Keratinocyte (primary cell): ENCODE measurements around the gene WRNIP1. TPM values are rescaled to one million over a fixed set of nuclear protein-coding genes. Genes with fewer than 3 reads are reported as not detected.
"Not testable (repeated sequence)": the region's sequence is repeated elsewhere in the genome, so short reads cannot be mapped to it uniquely, and the experiment has no call there.

ENCODE experiments used
- DNase-seq: peaks from one replicate; pipeline ENCODE4 v3.0.0-alpha.2; 2011; ENCODE audit warnings: low read depth, missing footprints, low spot score
- FAIRE-seq: peaks from 2 replicates; lab custom pipeline; 2011; peaks lifted over from hg19 to GRCh38; lab: Jason Lieb, UNC
- H2AFZ ChIP-seq: 2 replicates; pipeline ENCODE4 v1.6.0; 2012; ENCODE audit warnings: low read length, control low read depth, inconsistent platforms; ENCODE audit not compliant: control insufficient read depth
- H3K27ac ChIP-seq: 2 replicates; pipeline ENCODE4 v1.5.1; 2011; ENCODE audit warnings: low read length; ENCODE audit not compliant: control insufficient read depth, insufficient read depth
- H3K27me3 ChIP-seq: 3 replicates; pipeline ENCODE4 v1.6.0; 2011; ENCODE audit warnings: low read length; ENCODE audit not compliant: control insufficient read depth, insufficient read depth; ENCODE audit errors: extremely low read depth
- H3K36me3 ChIP-seq, 2 experiments: 2 replicates in 1 of 2; 3 replicates in 1 of 2; pipeline ENCODE4 v1.5.1; 2011; ENCODE audit warnings: low read length in 2 of 2, mild to moderate bottlenecking in 1 of 2; ENCODE audit not compliant: control insufficient read depth in 2 of 2, insufficient read depth in 2 of 2; ENCODE audit errors: extremely low read depth in 1 of 2
- H3K4me1 ChIP-seq: 3 replicates; pipeline ENCODE4 v1.5.1; 2011; ENCODE audit warnings: low read length; ENCODE audit not compliant: control insufficient read depth, insufficient read depth; ENCODE audit errors: extremely low read depth
- H3K4me2 ChIP-seq: 3 replicates; pipeline ENCODE4 v1.6.0; 2011; ENCODE audit warnings: low read depth, low read length; ENCODE audit not compliant: control insufficient read depth, insufficient read depth; ENCODE audit errors: extremely low read depth
- H3K4me3 ChIP-seq, 3 experiments: fragments of 200-600 bp in 1 of 3; sonication (generic) in 1 of 3; 2 replicates in 2 of 3; 3 replicates in 1 of 3; pipeline ENCODE4 v1.5.1; 2011 to 2016; ENCODE audit warnings: low read length in 3 of 3, mild to moderate bottlenecking in 3 of 3, control low read depth in 2 of 3, inconsistent platforms in 1 of 3, low read depth in 1 of 3, mixed read lengths in 1 of 3, mixed run types in 1 of 3, moderate library complexity in 1 of 3; ENCODE audit not compliant: control insufficient read depth in 2 of 3, insufficient read depth in 2 of 3; ENCODE audit errors: extremely low read depth in 1 of 3
- H3K79me2 ChIP-seq: 2 replicates; pipeline ENCODE4 v1.6.0; 2012; ENCODE audit warnings: low read length; ENCODE audit not compliant: control insufficient read depth, insufficient read depth
- H3K9ac ChIP-seq: 3 replicates; pipeline ENCODE4 v1.6.0; 2011; ENCODE audit warnings: low read length; ENCODE audit not compliant: control insufficient read depth, insufficient read depth; ENCODE audit errors: extremely low read depth
- H3K9me1 ChIP-seq: 3 replicates; pipeline ENCODE4 v1.6.0; 2011; ENCODE audit warnings: low read length; ENCODE audit not compliant: control insufficient read depth, insufficient read depth; ENCODE audit errors: extremely low read depth
- H3K9me3 ChIP-seq: 2 replicates; pipeline ENCODE4 v1.5.1; 2012; ENCODE audit warnings: low read depth, low read length; ENCODE audit not compliant: control insufficient read depth
- H4K20me1 ChIP-seq: 3 replicates; pipeline ENCODE4 v1.6.0; 2011; ENCODE audit warnings: low read length; ENCODE audit not compliant: control insufficient read depth, insufficient read depth; ENCODE audit errors: extremely low read depth
- CTCF ChIP-seq, 3 experiments: IDR thresholded peaks in 1 of 3; conservative IDR thresholded peaks in 1 of 3; optimal IDR thresholded peaks in 1 of 3; 2 replicates in 2 of 3; 3 replicates in 1 of 3; pipeline versions ENCODE3 to v1.5.1; 2011; ENCODE audit warnings: low read length in 3 of 3, mild to moderate bottlenecking in 3 of 3, moderate library complexity in 2 of 3, control low read depth in 1 of 3, inconsistent platforms in 1 of 3; ENCODE audit not compliant: insufficient read depth in 2 of 3; ENCODE audit errors: extremely low read depth in 1 of 3
- EZH2 ChIP-seq: IDR thresholded peaks from one replicate; pipeline ENCODE4 v1.6.1; 2012; ENCODE audit warnings: inconsistent platforms, mild to moderate bottlenecking, low read length, moderate library complexity
- dilution Hi-C: fragments of 300-500 bp; cut with MboI; formaldehyde crosslinking; loops from one replicate; pipeline ENCODE4 v1.7.0; 2020; ENCODE audit warnings: low sequenced_read_pairs; ENCODE audit not compliant: extremely low pct_ligation_motif_present
- polyA plus RNA-seq, 5 experiments: library from polyadenylated mRNA; depleted of rRNA in 3 of 5; stranded (reverse) in 3 of 5; stranded (forward) in 1 of 5; unstranded in 1 of 5; fragments of >200 nt; gene quantifications; 1 replicate in 1 of 5; 2 replicates in 3 of 5; 3 replicates in 1 of 5; pipeline versions ENCODE4 v1.2.1 to v1.2.3, GENCODE V29; 2011 to 2012; ENCODE audit warnings: missing spikeins in 2 of 5, low read depth in 1 of 5, low replicate concordance in 1 of 5

WRNIP1 gene
- polyA plus RNA-seq, 1 donor (not counting 4 experiments of a cell fraction or from before 2014, with no cell fraction given): 52.3 TPM

- Histone ChIP-seq H3K9ac (no peak overlapping the region), H3K4me3 (no peak overlapping the region), H3K4me1 (peaks cover 5% of the 10 kb centered on the region), H3K36me3 (no peaks in the 10 kb centered on the region), H3K27ac (no peak overlapping the region), H3K9me3 (no peaks in the 10 kb centered on the region), H3K79me2 (peaks cover 5% of the 10 kb centered on the region), H3K4me2 (no peak overlapping the region), H3K27me3 (no peaks in the 10 kb centered on the region), H2AFZ (no peak overlapping the region), H4K20me1 (no peaks in the 10 kb centered on the region), H3K9me1 (no peaks in the 10 kb centered on the region)
- FAIRE-seq: no peak
- TF ChIP-seq EZH2 (no peak), CTCF (optimal IDR thresholded peaks at IDR 0.05 in 1 of 3, IDR thresholded peaks at IDR 0.05 in 1 of 3, conservative IDR thresholded peaks at IDR 0.05 in 1 of 3; ENCODE audit: extremely low read depth in 1 of 3, insufficient read depth in 2 of 3, low read length in 3 of 3) (peak in 2 of 3 experiments; percentile 25 to 42)
- no peak for DNase-seq
- dilution Hi-C loops: no loop called here
Observed at GRCh38 chr6:2760882-2761842, 4.0 kb upstream of the WRNIP1 start.

GRCh38 chr6:2762868-2763267 lies 2.3 kb upstream of the WRNIP1 start:
- H3K36me3 ChIP-seq, dilution Hi-C loops: not testable (repeated sequence)
- H3K79me2 ChIP-seq: peaks cover 22% of the 10 kb centered on the region

More at GRCh38 chr6:2762868-2763267, 2.3 kb upstream of the WRNIP1 start:
- peaks cover 12% of the 10 kb centered on the region for H3K4me1 ChIP-seq
- FAIRE-seq, DNase-seq, H3K27me3 ChIP-seq, H3K4me3 ChIP-seq, H3K9me3 ChIP-seq, H4K20me1 ChIP-seq, H3K9ac ChIP-seq, H2AFZ ChIP-seq, H3K9me1 ChIP-seq, H3K27ac ChIP-seq, H3K4me2 ChIP-seq: not testable (repeated sequence)
